Breast epithelium (tissue), 3 donors: ENCODE results near the gene CLPSL1.

ENCODE experiments used
- CTCF ChIP-seq, 3 donors: fragments of 450-650 bp; IDR thresholded peaks; one replicate each; pipeline ENCODE4 v1.5.1; 2016 to 2017; ENCODE audit warnings: antibody characterized with exemption in 3 of 3, mild to moderate bottlenecking in 3 of 3, moderate library complexity in 3 of 3
- POLR2A ChIP-seq: fragments of 450-650 bp; IDR thresholded peaks from one replicate; pipeline ENCODE4 v1.6.1; 2016; ENCODE audit warnings: antibody characterized with exemption, mild to moderate bottlenecking, moderate library complexity

GRCh38 chr6:35742842-35743241, 38.0 kb upstream of the CLPSL1 start:
- TF ChIP-seq POLR2A: no peak
- no peak for TF ChIP-seq CTCF (IDR thresholded peaks at IDR 0.05)
